HTERT RPE-1 (cell line): ENCODE data around the gene MTMR10.

Experiments used
- in situ Hi-C: fragments of 300-500 bp; cut with MboI; formaldehyde crosslinking; loops from 4 replicates; pipeline ENCODE4 v1.14.3; 2020; ENCODE audit warnings: low sequenced_read_pairs

MTMR10 gene

DNA sequence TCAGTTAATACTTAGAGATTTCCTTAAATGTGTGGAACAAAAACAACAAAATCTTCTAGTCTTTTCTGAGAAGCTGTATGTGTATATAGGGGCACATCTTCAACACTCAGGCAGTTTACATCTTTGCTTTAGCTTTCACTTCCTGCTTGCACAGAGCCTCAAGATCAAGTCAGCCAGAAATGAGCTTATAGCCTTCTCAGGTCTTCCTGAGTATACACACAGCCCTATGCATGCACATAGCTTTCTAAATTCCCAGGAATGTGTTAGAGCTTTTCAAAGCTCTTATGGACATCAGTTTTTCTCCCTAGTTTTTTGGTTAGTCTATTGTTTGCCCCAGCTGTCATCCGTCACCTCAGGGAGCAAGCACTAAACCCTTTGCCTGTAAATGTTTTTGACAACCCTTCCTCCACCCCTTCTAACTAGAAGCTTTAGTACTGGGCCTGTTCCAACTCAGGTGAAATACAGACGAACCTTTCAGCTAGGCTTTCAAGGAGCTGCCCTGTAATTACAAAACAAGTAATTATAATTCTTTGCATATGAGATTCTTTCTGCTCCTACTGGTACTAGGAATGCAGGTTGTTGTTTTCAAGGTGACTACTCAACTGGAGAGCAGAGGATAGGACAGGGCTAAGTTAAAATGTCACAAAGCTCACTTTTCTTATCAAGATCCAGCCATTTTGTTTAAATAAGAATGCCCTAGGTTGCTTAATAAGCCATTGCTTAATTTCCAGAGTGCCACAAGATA lies 22.6 kb upstream of the MTMR10 start:
- in situ Hi-C loops = no loop called here

DNA sequence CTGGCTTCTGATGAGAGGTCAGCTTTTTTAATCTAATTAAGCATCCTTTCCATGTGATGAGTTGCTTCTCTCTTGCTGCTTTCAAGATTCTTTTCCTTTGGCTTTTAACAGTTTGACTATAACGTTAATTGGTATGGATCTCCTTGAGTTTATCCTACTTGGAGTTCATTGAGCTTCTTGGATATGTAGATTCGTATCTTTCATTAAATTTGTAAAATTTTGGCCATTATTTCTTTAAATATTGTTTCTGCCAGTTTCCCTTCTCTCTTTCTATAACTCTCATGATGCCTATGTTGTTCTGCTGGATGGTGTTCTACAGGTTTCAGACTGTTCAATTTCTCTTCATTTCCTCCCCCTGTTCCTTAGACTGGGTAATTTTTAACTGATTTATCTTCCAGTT lies 21.0 kb upstream of the MTMR10 start:
- in situ Hi-C loops = no loop called here

DNA sequence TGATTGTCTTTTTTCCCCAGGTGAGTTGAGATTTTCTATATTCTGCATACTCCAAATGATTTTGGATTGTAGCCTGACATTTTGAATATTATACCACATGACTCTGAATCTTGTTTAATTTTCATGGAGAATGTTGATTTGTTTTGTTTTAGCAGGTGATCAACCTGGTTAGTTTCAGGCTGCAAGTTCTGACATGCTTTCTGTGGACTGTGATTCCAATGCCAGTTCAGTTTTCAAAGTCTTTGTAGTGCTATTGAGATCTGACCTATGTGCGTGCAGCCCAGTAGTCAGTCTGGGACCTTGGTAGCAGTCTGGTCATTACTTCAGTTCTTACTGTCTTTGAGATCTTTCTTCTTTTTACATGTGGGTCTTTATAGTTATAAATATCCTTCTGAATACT lies 18.6 kb upstream of the MTMR10 start:
- in situ Hi-C loops = no loop called here

DNA sequence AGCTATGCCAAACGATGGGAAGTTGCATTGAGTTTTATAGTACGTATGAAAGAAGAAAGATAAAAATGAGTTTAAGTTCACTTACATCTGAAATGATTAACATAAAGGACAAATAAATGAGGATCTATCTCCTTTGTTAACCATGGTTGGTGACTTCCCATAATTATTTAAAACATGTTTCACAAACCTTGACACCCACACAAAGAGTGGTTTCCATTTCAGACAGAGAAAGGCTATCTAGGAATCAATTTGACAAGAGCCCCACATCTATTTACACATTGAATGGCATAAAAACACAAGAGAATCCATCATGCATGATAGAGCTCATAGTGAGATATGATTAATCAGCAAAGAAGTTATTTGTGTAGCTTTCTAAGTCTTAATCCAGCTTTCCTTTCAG lies 14.2 kb upstream of the MTMR10 start:
- in situ Hi-C loops = no loop called here

DNA sequence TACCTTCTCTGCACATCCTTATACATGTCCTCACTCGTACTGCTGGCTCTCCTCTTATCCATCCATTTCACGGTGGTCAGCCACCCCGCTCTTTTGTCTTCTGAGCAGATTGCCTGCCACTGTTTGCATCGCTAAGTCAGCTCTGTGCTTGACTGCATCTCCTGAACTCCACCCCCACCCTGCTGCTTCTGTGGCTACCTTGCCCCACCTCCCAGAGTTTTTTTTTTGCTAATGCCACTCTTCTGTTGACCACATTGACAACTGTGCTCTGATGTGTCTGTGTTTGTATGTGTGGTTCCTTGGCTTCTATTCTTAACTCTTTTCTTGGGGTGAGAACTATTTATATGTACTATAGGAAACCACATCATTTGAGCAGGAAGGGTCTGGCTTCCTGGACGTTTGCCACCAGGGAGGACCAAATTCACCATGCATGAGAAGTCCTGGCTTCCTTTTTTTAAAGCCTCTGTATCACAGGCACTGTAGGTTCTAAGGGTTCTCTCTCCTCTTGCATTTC lies 12.8 kb upstream of the MTMR10 start:
- in situ Hi-C loops = no loop called here

DNA sequence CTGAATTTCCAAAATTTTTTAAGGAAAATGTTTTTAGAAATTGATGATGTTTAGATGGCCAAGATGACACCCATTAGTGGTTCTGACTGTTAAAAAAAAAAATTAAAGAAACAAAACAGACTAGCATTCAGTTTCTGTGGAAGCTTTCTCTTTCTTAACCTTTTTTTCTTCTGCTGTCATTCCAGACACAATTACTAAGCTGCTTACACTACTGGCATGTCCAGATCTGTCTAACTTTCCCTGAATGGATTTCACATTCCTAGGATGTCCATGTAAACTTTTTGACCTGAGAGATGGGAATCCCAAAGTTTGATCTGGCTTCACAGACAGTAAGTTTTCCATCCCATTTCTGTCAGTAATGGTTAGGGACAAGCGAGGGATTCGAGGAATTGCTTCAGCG lies 10.3 kb upstream of the MTMR10 start:
- in situ Hi-C loops = no loop called here

DNA sequence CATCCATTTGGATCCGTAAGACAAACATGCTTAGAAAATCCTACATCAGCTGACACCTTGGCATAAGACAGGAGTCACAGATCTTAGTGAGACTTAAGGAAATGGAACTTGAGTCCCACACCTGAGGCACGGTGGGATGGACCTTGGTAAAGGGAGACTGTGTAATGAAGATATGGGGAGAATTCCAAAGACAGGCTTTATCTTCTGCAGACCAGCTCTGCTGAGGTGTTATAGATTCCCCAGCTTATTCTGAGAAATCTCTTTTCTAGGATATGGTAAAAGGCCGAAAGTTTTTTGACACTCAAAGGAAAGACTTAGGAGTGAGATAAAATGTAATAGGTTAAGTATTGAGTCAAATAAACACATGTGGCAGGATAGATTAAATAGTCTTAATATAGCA lies 8.3 kb upstream of the MTMR10 start:
- in situ Hi-C loops = no loop called here

DNA sequence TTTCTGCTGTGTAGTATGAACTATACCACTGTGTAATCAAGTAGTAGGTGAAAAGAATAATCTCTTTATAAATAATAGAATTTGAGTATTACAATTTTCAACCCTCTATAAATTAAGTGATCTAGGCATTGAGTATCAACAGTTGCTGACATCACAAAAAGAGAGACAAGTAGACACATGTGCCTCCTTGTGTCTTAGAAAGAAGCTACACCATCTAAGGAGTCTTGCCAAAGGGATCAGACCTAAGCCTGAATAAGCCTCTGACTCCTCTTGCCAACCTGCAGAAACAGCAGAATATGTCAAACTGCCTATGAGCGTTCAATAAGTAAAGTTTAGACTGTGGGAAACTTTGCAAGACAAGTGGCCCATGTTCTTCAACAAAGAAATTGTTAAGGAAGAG lies 5.8 kb upstream of the MTMR10 start:
- in situ Hi-C loops = no loop called here

DNA sequence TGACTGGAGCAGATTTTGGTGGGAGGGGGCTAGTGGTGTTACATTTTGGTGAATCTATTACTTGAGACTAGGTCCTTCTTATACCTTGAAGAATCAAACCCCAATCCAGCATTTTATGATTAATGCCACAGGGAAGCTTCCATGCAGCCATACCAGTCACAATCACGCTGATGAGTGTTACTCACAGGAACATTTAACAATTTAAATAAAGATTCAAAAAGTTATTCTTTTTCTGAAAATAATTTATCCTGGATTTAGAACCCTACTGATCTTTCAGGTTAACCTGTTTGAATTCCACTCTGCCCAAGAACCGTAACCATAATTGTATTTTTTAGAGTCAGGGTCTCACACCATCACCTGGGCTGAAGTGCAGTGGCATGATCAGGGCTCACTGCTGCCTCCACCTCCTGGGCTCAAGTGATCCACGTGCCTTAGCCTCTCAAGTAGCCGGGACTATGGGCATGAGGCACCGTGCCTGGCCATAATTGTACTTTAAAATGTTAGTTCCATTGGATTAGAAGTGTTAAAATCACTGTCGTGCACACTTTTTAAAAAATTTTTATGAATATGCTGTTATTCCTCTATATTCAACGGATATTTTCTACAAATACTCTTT lies 929 bp upstream of the MTMR10 start:
- in situ Hi-C loops = no loop called here

DNA sequence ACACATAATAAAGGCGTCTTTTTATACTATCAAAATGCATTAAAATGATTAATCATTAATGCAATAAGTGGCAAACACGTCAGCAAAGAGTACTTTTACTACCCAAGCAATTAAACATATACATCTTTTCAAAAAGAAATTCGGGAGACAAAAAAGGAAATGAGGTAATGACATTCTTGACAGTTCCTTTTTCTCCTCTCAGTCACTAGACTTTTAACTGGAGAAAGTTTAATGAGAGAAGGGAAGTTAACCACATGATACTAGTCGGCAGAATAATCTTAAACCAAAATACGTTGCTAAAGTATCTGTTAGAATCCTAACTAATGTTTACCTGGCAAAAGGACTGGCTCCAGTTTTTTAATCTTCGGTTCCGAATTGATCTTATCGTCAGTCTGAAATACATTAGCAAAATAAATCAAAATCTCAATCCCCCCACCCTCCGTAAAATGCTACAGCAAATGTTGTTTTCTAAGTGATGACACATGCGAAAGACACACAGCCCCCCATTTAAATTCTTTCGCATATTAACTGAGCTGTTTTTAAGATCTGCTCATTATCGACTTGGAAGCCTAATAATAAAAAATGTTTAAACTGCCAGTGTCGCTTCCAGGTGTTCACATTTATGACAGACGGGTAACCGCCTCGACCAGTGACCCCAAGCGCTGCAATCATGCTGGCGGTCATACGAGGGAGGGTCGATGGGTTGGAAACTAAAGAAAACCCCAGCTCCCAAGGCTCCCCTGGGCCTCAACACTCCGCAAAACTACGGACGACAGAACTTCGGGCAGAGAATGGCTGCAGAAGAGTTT lies 778 bp downstream of the MTMR10 start:
- in situ Hi-C loops = no loop called here

DNA sequence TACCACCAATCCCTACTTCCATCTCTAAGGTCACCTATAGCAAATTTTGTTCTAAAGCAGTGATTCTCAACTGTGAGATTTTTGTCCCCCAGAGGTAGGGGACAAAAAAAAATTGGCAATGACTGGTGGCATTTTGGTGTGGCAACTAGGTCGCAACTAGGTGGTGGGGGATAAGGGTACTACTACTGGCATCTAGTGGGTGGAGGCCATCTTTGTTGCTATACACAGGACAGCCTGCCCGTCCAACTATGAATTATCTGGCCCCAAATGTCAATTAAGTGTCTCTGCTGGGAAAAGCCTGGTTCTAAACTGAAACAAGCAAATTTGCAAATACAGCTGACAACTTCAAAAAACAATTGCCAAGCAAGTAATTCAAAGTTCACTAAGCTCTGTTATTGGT lies 1.4 kb downstream of the MTMR10 start:
- in situ Hi-C loops = no loop called here

DNA sequence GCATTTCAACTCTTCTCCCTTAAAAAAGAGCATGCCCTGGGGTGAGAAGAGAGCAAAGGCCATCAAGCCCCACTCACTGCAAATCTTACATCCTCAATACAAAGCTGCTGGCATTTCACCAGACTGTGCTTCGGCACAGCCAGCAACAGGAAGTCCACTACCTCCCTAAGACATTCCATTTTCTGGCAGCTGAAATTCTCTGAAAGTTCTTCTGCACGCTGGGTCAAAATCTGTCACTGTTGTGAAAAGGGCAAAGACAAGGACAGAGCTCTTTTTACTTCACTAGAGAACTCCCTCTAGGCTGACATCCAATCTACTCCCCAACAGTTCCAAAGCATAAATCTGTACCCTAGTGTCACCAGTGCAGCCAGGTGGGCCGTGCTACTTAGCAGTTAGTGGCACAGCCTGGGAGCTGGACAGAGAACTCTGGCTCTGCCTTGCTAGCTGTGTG lies 6.3 kb downstream of the MTMR10 start:
- in situ Hi-C loops = no loop called here

DNA sequence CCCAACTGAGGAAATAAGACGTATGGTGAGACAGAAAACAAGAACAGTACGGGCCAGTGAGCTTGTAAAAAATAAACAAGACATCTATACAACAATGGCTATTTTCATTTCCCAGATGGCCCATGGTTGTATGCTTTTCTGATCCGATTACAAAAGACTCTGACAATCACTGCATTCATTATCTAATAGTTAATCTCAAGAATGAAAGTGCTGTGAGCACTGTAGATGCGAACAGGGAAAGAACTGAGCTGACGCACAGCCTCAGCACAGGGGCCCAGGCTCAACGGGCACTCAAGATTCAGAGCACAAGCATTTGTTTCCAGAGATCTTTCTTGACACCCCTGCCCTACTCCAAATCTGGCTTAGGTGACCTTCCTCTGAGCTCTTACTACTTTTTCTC lies 6.9 kb downstream of the MTMR10 start:
- in situ Hi-C loops = no loop called here

DNA sequence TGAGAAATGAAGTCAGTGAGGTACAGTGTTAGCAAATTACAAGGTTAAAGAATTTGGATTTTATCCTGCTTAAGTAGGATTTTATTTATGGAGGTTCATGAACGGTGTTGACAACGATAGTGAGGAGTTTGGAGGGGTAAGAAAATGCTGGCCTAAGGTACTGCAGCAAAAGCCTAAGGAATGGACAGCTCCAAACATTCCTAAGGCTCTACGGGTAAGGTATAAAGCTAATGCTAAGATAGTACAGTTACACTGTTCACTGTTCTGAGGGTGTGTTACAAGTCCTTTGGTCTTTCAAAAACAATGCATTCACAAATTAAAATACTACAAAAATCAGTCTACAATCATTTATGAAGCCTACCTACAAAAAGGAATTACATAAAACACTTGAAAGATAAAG lies 7.3 kb downstream of the MTMR10 start:
- in situ Hi-C loops = no loop called here

DNA sequence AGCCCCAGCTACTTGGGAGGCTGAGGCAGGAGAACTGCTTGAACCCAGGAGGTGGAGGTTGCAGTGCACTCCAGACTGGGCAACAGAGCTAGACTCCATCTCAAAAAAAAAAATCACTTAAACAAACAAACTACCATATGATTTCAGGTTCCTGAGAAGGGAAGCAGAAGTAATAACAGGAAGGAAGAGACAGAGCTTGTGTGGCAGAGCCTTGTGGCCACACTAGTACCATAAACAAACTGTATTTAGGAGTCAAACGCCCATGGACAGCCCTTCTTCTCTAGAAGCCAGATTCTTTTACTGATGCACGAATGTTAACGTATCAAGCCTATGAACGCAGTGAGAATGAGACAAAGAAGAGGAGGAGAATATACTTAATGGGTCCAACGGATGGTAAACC lies 12.0 kb downstream of the MTMR10 start:
- in situ Hi-C loops = no loop called here

DNA sequence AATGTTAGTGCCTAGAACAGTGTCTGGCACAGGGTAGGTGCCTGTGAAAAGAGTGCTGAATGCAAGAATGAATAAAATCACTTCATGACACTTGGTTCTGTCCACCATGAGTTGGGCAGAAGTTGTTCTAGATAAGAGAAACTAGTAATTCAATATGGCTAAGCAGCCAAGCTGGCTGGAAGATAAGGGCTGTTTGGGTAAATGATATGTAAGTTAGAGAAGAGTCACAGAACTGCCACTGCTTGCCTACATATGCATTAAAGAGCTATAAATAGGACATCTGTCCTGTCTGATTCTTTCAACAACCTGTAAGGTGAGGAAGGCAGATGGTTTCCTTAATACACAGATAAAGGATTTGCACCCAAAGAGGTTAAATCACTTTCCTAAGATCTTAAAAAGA lies 13.1 kb downstream of the MTMR10 start:
- in situ Hi-C loops = no loop called here

DNA sequence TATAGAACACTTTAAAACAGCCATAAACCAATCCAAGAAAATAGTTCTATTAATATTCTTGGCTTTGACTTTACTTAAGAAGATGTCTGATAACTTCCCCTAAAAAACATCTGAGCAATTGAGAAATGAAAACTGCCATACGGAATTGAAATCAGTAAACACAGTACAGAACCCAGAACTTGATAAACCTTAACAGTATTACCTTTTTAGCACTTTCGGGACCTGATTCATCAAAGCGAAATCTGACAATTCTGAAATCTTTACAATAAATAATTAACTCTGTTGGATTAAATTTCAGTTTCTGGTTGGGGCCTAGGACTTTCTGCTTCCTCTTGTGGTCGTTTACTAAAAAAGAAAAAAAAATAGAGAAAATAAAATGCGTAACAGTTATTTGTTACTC lies 17.3 kb downstream of the MTMR10 start:
- in situ Hi-C loops = no loop called here

DNA sequence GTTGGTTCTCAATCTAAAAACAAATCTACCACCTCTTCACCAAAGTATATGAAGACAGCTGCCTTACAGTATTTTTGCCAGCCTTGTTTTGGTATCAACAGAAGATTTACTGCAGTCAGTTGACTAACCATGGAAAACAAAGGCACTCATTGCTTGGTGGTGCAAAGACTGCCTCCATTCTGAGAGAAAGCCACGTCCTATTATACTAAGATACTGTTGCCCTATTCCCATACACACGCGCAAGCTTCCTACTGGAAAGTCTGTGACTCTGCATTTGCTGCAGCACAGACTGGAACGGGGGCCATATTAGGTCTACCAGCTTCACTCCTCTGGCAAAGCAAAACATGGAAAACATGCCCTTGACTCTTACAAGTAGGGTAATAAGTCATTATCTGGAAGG lies 18.0 kb downstream of the MTMR10 start:
- in situ Hi-C loops = no loop called here

DNA sequence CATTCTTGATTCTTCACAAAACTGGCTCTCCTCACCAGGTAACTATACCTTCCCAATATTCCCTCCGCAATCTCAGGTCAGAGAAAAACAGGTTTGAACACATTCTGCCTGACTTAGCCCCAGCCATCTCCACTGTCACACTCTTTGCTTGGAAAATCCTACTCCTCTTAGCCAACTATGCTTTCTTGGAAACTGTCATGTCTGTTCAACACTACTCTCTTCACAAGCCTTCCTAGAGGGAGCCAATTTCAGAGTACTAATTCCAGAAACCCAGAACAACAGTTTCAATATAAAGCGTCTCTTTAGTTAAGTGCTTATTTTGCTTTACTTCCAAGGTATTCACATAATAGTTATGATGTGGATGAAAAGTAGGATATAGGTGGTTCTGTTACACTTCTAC lies 21.7 kb downstream of the MTMR10 start:
- in situ Hi-C loops = no loop called here

DNA sequence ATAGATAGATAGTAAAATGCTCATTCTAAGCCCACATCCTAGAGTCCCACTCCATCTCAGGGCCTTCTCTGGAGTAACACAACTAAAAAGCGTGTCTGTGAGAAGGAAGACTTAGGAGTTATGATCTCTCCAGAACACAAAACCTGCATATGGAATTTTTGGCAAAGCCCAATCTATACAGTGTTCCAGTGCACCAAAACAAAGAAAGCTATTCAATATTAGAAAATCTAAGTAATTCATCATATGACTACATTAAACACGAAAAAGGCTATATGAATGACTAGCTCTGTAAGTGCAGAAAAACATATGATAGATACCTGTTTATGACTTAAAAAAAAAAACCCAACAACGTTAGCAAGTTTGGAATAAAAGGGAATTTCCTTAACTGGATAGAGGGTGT lies 27.7 kb downstream of the MTMR10 start:
- in situ Hi-C loops = no loop called here

DNA sequence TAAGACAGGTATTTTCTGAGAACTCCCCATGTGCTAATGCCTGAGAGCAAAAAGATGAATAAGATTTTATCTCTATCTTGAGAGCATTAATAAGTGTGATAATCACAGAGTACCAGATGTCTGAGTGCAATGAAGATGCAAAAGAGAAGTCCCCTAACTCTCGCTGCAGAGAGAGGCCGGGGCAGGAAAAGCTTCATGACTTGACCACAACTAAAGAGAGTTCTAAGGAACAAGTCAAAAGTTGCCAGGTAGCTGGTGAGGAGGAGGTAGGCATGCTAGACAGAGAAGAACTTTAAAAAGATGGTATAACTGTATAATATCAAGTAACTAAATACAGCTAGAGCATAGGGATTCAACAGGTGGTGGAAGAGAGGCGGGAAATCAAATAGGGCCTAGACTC lies 28.8 kb downstream of the MTMR10 start:
- in situ Hi-C loops = no loop called here

DNA sequence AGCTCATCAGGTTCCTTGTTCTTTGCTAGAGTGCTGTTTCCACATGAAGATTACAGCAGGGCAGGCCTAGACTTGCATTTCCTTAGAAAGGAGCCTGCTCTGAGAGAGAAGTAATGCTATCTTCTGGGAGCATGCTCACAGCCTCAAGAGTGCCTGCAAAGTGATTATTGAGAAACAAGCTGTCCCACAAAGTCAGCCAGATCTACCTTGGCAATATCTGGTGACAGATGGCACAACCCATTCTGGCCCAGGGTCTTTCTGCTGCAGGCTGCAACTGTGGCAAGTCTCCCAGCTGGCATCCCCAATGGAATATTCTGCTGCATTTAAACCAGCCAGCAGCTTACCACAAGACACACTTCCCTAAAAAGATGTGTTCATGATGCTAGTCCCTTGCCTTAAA lies 29.3 kb downstream of the MTMR10 start:
- in situ Hi-C loops = no loop called here
